GM19468 (cell line): Measurements from ENCODE around the gene ZKSCAN2.

Source experiments
- ATAC-seq: cut with Tn5 transposase; IDR thresholded peaks from one replicate; pipeline ENCODE4 v1.9.1; 2021; ENCODE audit warnings: mild to moderate bottlenecking, moderate library complexity, moderate number of reproducible peaks; ENCODE audit not compliant: unreplicated experiment; ENCODE audit errors: extremely low read depth

ZKSCAN2 gene

GRCh38 chr16:25257470-25257955 is at the start of gene ZKSCAN2:
Gene ZKSCAN2 (minus strand): TSS chr16:25257845. CDS start chr16:25257127, 718 bp downstream.
- ATAC-seq: peak; percentile 66

GRCh38 chr16:25299792-25300590 is 42.3 kb upstream of the ZKSCAN2 start:
- no peak for ATAC-seq

- ATAC-seq: no peak
Observed at GRCh38 chr16:25298165-25298872, 40.7 kb upstream of the ZKSCAN2 start.

GRCh38 chr16:25297151-25297787 is 39.6 kb upstream of the ZKSCAN2 start:
- ATAC-seq: no peak

- no peak for ATAC-seq
Observed at GRCh38 chr16:25291580-25291979, 33.9 kb upstream of the ZKSCAN2 start.

GRCh38 chr16:25289466-25289865 is 31.8 kb upstream of the ZKSCAN2 start:
- ATAC-seq: no peak

GRCh38 chr16:25279491-25279890 is 21.8 kb upstream of the ZKSCAN2 start:
- no peak for ATAC-seq

GRCh38 chr16:25271421-25271820 is 13.8 kb upstream of the ZKSCAN2 start:
- no peak for ATAC-seq

GRCh38 chr16:25270577-25270976 is 12.9 kb upstream of the ZKSCAN2 start:
- no peak for ATAC-seq

- ATAC-seq: no peak
Observed at GRCh38 chr16:25269879-25270278, 12.2 kb upstream of the ZKSCAN2 start.

GRCh38 chr16:25265968-25266367 is 8.3 kb upstream of the ZKSCAN2 start:
- ATAC-seq: no peak

- ATAC-seq: no peak
Observed at GRCh38 chr16:25264597-25264996, 7.0 kb upstream of the ZKSCAN2 start.

GRCh38 chr16:25260416-25260815 is 2.8 kb upstream of the ZKSCAN2 start:
- no peak for ATAC-seq

- no peak for ATAC-seq
Observed at GRCh38 chr16:25258861-25259179, 1.2 kb upstream of the ZKSCAN2 start.

- peak; percentile 4 for ATAC-seq
Observed at GRCh38 chr16:25257956-25258860, 563 bp upstream of the ZKSCAN2 start.

- no peak for ATAC-seq
Observed at GRCh38 chr16:25256695-25257469, 763 bp downstream of the ZKSCAN2 start.

- no peak for ATAC-seq
Observed at GRCh38 chr16:25253322-25253721, 4.3 kb downstream of the ZKSCAN2 start.

GRCh38 chr16:25250467-25250866 is 7.2 kb downstream of the ZKSCAN2 start:
- ATAC-seq: no peak

- ATAC-seq: no peak
Observed at GRCh38 chr16:25235991-25236390, 21.7 kb downstream of the ZKSCAN2 start.
